HUES48 (cell line): ENCODE measurements around the gene BAZ1B.

Source experiments
- H3K27ac ChIP-seq: one replicate; pipeline ENCODE4 v1.7.0; 2013; ENCODE audit warnings: low read depth, low read length, inconsistent platforms
- H3K27me3 ChIP-seq: 2 replicates; pipeline ENCODE4 v1.6.1; 2013; ENCODE audit warnings: mild to moderate bottlenecking, low read length; ENCODE audit not compliant: control insufficient read depth, insufficient read depth
- H3K36me3 ChIP-seq: 2 replicates; pipeline ENCODE4 v1.6.1; 2013; ENCODE audit warnings: low read length; ENCODE audit not compliant: control insufficient read depth, insufficient read depth
- H3K4me1 ChIP-seq: 2 replicates; pipeline ENCODE4 v1.6.1; 2013; ENCODE audit warnings: mild to moderate bottlenecking, low read length; ENCODE audit not compliant: control insufficient read depth, insufficient read depth
- H3K4me3 ChIP-seq: 2 replicates; pipeline ENCODE4 v1.5.1; 2013; ENCODE audit warnings: mild to moderate bottlenecking, low read depth, low read length
- H3K9ac ChIP-seq: 2 replicates; pipeline ENCODE4 v1.6.1; 2013; ENCODE audit warnings: mild to moderate bottlenecking, low read depth, low read length, moderate library complexity
- H3K9me3 ChIP-seq: 2 replicates; pipeline ENCODE4 v1.6.1; 2013; ENCODE audit warnings: low read length; ENCODE audit not compliant: control insufficient read depth, insufficient read depth

Gene BAZ1B

GRCh38 chr7:73395538-73396503 is 126.3 kb downstream of the BAZ1B start:
- Histone ChIP-seq H3K9me3 (no peaks in the 10 kb centered on the region), H3K4me3 (no peak overlapping the region), H3K36me3 (no peaks in the 10 kb centered on the region), H3K9ac (no peak overlapping the region), H3K27me3 (no peaks in the 10 kb centered on the region), H3K27ac (no peak overlapping the region), H3K4me1 (peaks cover 7% of the 10 kb centered on the region; the same call in 1 of the 2 replicates)

GRCh38 chr7:73394422-73394821 is 127.7 kb downstream of the BAZ1B start:
- Histone ChIP-seq H3K27me3 (no peaks in the 10 kb centered on the region), H3K9me3 (no peaks in the 10 kb centered on the region), H3K9ac (no peak overlapping the region), H3K27ac (no peak overlapping the region), H3K4me3 (no peak overlapping the region), H3K4me1 (peaks cover 7% of the 10 kb centered on the region; the same call in 1 of the 2 replicates), H3K36me3 (no peaks in the 10 kb centered on the region)

GRCh38 chr7:73391396-73391795 is 130.7 kb downstream of the BAZ1B start:
- 0 out of 2 replicates have a peak, but pooled peaks cover 10% of the 10 kb centered on the region for H3K9me3 ChIP-seq

More at GRCh38 chr7:73391396-73391795, 130.7 kb downstream of the BAZ1B start:
- H3K27ac ChIP-seq: no peak overlapping the region
- H3K4me1 ChIP-seq: no peaks in the 10 kb centered on the region; the same call in 1 of the 2 replicates
- H3K36me3 ChIP-seq: no peaks in the 10 kb centered on the region
- no peak overlapping the region for H3K9ac ChIP-seq
- H3K4me3 ChIP-seq: no peak overlapping the region
- no peaks in the 10 kb centered on the region for H3K27me3 ChIP-seq
